Activated CD4-positive, alpha-beta T cell treated with anti-CD3 and anti-CD28 coated beads, Interleukin-2, amount 50 U/mL, for 16 hours (primary cell): ENCODE data around the gene STK35.
"Not testable (repeated sequence)": the region's sequence is repeated elsewhere in the genome, so short reads cannot be mapped to it uniquely, and the experiment has no call there.

Source experiments
- DNase-seq: peaks from one replicate; pipeline ENCODE4 v3.0.0-alpha.2; 2020

The STK35 gene

GRCh38 chr20:2164421-2164820 lies 62.8 kb downstream of the STK35 start:
- DNase-seq = no peak

- DNase-seq = no peak
These were observed 63.3 kb downstream of the STK35 start for GRCh38 chr20:2164966-2165365.

GRCh38 chr20:2165871-2166270 lies 64.2 kb downstream of the STK35 start:
- DNase-seq = no peak

GRCh38 chr20:2167112-2167511 lies 65.5 kb downstream of the STK35 start:
- DNase-seq = no peak

GRCh38 chr20:2168946-2169345 lies 67.3 kb downstream of the STK35 start:
- no peak for DNase-seq

- no peak for DNase-seq
These were observed 67.9 kb downstream of the STK35 start for GRCh38 chr20:2169456-2170088.

GRCh38 chr20:2170404-2170803 lies 68.8 kb downstream of the STK35 start:
- DNase-seq = no peak

- DNase-seq = no peak
These were observed 69.7 kb downstream of the STK35 start for GRCh38 chr20:2171266-2171790.

GRCh38 chr20:2171840-2172239 lies 70.2 kb downstream of the STK35 start:
- DNase-seq = not testable (repeated sequence)

- DNase-seq = peak; percentile 63
These were observed 70.9 kb downstream of the STK35 start for GRCh38 chr20:2172305-2173175.

GRCh38 chr20:2173186-2173585 lies 71.6 kb downstream of the STK35 start:
- no peak for DNase-seq

GRCh38 chr20:2174067-2174466 lies 72.4 kb downstream of the STK35 start:
- DNase-seq = no peak

- no peak for DNase-seq
These were observed 75.3 kb downstream of the STK35 start for GRCh38 chr20:2176946-2177345.

- no peak for DNase-seq
These were observed 76.9 kb downstream of the STK35 start for GRCh38 chr20:2178318-2179232.

GRCh38 chr20:2179233-2179580 lies 77.6 kb downstream of the STK35 start:
- no peak for DNase-seq

GRCh38 chr20:2179949-2180348 lies 78.3 kb downstream of the STK35 start:
- DNase-seq = no peak

- no peak for DNase-seq
These were observed 81.8 kb downstream of the STK35 start for GRCh38 chr20:2183381-2183780.

GRCh38 chr20:2184933-2185332 lies 83.3 kb downstream of the STK35 start:
- DNase-seq = not testable (repeated sequence)

GRCh38 chr20:2195614-2196013 lies 94.0 kb downstream of the STK35 start:
- no peak for DNase-seq

GRCh38 chr20:2197166-2197565 lies 95.5 kb downstream of the STK35 start:
- no peak for DNase-seq
